Mucosa of rectum (tissue), 2 donors: Measurements from ENCODE around the gene IKBKG.
"Not testable (repeated sequence)": the region's sequence is repeated elsewhere in the genome, so short reads cannot be mapped to it uniquely, and the experiment has no call there.

Experiments
- H3K27ac ChIP-seq, 2 donors: one replicate each; pipeline ENCODE4 v1.7.0; 2013; ENCODE audit warnings: inconsistent platforms in 2 of 2, low read depth in 2 of 2, low read length in 2 of 2
- H3K27me3 ChIP-seq, 2 donors: one replicate each; pipeline ENCODE4 v1.7.0; 2013; ENCODE audit warnings: low read length in 2 of 2; ENCODE audit not compliant: control insufficient read depth in 2 of 2, insufficient read depth in 2 of 2
- H3K36me3 ChIP-seq, 2 donors: one replicate each; pipeline ENCODE4 v1.7.0; 2013; ENCODE audit warnings: low read length in 2 of 2; ENCODE audit not compliant: control insufficient read depth in 2 of 2, insufficient read depth in 2 of 2
- H3K4me1 ChIP-seq, 2 donors: one replicate each; pipeline ENCODE4 v1.7.0; 2013; ENCODE audit warnings: low read length in 2 of 2, mild to moderate bottlenecking in 1 of 2; ENCODE audit not compliant: control insufficient read depth in 2 of 2, insufficient read depth in 2 of 2
- H3K4me3 ChIP-seq, 2 donors: one replicate each; pipeline ENCODE4 v1.7.0; 2013; ENCODE audit warnings: low read length in 2 of 2
- H3K9ac ChIP-seq, 2 donors: one replicate each; pipeline ENCODE4 v1.7.0; 2013; ENCODE audit warnings: low read length in 2 of 2, low read depth in 1 of 2, mild to moderate bottlenecking in 1 of 2
- H3K9me3 ChIP-seq, 2 donors: one replicate each; pipeline ENCODE4 v1.7.0; 2013; ENCODE audit warnings: low read length in 2 of 2; ENCODE audit not compliant: control insufficient read depth in 2 of 2
- donor health status: healthy.
- donor health status: Normal muscosa, but diverticular disease.

IKBKG gene

GRCh38 chrX:154603438-154604430 lies 56.3 kb downstream of the IKBKG start:
- Histone ChIP-seq H3K36me3 (no peaks in the 10 kb centered on the region), H3K4me3 (no peak overlapping the region), H3K9ac (no peak overlapping the region), H3K4me1 (no peaks in the 10 kb centered on the region), H3K9me3 (no peaks in the 10 kb centered on the region), H3K27me3 (peaks cover 3 to 4% of the 10 kb centered on the region in 2 donors), H3K27ac (no peak overlapping the region)

GRCh38 chrX:154605566-154605965 lies 58.1 kb downstream of the IKBKG start:
- Histone ChIP-seq H3K9ac (no peak overlapping the region), H3K4me3 (no peak overlapping the region), H3K27me3 (peaks cover 3 to 4% of the 10 kb centered on the region in 2 donors), H3K27ac (no peak overlapping the region), H3K4me1 (no peaks in the 10 kb centered on the region), H3K9me3 (no peaks in the 10 kb centered on the region), H3K36me3 (no peaks in the 10 kb centered on the region)

- Histone ChIP-seq H3K36me3 (no peaks in the 10 kb centered on the region), H3K27ac (no peak overlapping the region), H3K4me3 (no peak overlapping the region), H3K4me1 (no peaks in the 10 kb centered on the region), H3K9ac (no peak overlapping the region), H3K27me3 (peaks cover 3 to 4% of the 10 kb centered on the region in 2 donors), H3K9me3 (no peaks in the 10 kb centered on the region)
These were observed 60.0 kb downstream of the IKBKG start for GRCh38 chrX:154607370-154607769.

GRCh38 chrX:154607976-154608375 lies 60.6 kb downstream of the IKBKG start:
- H3K27me3 ChIP-seq, H3K27ac ChIP-seq, H3K4me3 ChIP-seq, H3K9ac ChIP-seq, H3K9me3 ChIP-seq, H3K4me1 ChIP-seq, H3K36me3 ChIP-seq: not testable (repeated sequence)

GRCh38 chrX:154608823-154609222 lies 61.4 kb downstream of the IKBKG start:
- not testable (repeated sequence) for H3K27me3 ChIP-seq, H3K27ac ChIP-seq, H3K4me3 ChIP-seq, H3K9ac ChIP-seq, H3K9me3 ChIP-seq, H3K4me1 ChIP-seq, H3K36me3 ChIP-seq

- not testable (repeated sequence) for H3K36me3 ChIP-seq, H3K27me3 ChIP-seq, H3K9me3 ChIP-seq, H3K27ac ChIP-seq, H3K9ac ChIP-seq, H3K4me3 ChIP-seq, H3K4me1 ChIP-seq
These were observed 63.7 kb downstream of the IKBKG start for GRCh38 chrX:154611146-154611545.

GRCh38 chrX:154613586-154613985 lies 66.2 kb downstream of the IKBKG start:
- not testable (repeated sequence) for H3K9me3 ChIP-seq, H3K9ac ChIP-seq, H3K27ac ChIP-seq, H3K4me3 ChIP-seq, H3K27me3 ChIP-seq, H3K4me1 ChIP-seq, H3K36me3 ChIP-seq
